Esophagus muscularis mucosa (tissue), 4 donors: ENCODE measurements around the gene CFLAR.

Experiments used
- EP300 ChIP-seq: sonication (generic); formaldehyde crosslinking; IDR thresholded peaks from one replicate; pipeline ENCODE4 v1.6.1; 2017; ENCODE audit warnings: antibody characterized with exemption
- POLR2A ChIP-seq: fragments of 450-650 bp; IDR thresholded peaks from one replicate; pipeline ENCODE4 v1.6.1; 2017; ENCODE audit warnings: antibody characterized with exemption, moderate library complexity, mild to moderate bottlenecking, low read depth
- POLR2AphosphoS5 ChIP-seq, 2 donors: sonication (generic); formaldehyde crosslinking; IDR thresholded peaks; one replicate each; pipeline ENCODE4 v1.6.1; 2017; ENCODE audit warnings: antibody characterized with exemption in 2 of 2
- TF ChIP-seq, protein P1 (sequence below), 3 experiments: fragments of 200-600 bp in 2 of 3; fragments of 450-650 bp in 1 of 3; sonication (generic) in 2 of 3; IDR thresholded peaks; one replicate each; pipeline ENCODE4 v1.5.1; 2017 to 2019; ENCODE audit warnings: antibody characterized with exemption in 3 of 3, mild to moderate bottlenecking in 2 of 3, moderate library complexity in 1 of 3

DNA sequence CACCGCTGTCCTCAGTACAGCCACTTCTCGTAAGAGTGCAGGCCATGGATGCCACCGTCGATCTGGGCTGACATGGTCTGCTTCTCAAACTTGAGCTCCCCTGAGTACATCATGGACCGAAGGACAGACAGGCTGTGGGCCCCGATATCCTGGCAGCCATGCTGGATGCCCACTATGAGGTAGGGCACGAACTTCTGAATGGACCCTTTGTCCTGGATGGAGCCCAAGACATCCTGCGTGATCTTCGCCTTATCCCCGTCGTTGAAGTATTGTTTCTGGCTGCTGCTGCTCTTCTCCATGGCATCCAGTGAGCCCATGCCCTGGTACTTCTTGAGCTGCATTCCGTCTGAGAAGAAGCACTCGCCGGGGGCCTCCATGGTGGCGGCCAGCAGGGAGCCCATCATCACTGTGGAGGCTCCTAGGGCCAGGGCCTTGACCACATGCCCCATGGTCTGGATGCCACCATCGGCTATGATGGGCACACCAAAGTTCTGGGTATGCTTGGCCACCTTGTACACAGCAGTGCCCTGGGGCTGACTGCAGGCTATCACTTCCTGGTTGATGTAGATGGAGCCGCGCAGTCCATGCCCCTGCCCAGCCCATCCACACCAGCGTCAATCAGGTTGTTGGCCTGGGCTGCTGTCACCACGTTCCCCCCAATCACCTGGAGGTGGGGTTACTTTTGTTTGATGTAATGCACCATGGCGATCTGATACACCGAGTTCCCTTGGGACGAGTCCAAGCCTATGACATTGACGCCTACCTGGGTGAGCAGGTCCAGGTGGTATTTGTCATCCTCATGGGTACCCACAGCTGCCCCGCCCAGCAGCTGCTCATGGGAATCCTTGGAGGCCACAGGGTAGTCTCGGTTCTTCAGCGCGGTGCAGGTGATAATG lies 21.8 kb downstream of the CFLAR start:
- TF ChIP-seq, protein P1, sequence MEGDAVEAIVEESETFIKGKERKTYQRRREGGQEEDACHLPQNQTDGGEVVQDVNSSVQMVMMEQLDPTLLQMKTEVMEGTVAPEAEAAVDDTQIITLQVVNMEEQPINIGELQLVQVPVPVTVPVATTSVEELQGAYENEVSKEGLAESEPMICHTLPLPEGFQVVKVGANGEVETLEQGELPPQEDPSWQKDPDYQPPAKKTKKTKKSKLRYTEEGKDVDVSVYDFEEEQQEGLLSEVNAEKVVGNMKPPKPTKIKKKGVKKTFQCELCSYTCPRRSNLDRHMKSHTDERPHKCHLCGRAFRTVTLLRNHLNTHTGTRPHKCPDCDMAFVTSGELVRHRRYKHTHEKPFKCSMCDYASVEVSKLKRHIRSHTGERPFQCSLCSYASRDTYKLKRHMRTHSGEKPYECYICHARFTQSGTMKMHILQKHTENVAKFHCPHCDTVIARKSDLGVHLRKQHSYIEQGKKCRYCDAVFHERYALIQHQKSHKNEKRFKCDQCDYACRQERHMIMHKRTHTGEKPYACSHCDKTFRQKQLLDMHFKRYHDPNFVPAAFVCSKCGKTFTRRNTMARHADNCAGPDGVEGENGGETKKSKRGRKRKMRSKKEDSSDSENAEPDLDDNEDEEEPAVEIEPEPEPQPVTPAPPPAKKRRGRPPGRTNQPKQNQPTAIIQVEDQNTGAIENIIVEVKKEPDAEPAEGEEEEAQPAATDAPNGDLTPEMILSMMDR (IDR thresholded peaks at IDR 0.05): no peak
- TF ChIP-seq POLR2A: no peak
- TF ChIP-seq EP300: no peak
- no peak for TF ChIP-seq POLR2AphosphoS5 (IDR thresholded peaks at IDR 0.05)
